SU-DHL-6 (cell line): ENCODE measurements around the gene PMVK.

ENCODE experiments used
- H2AFZ ChIP-seq: fragments of 200-600 bp; sonication (generic); 2 replicates; pipeline ENCODE4 v1.6.1; 2014; ENCODE audit warnings: low read depth, mild to moderate bottlenecking, moderate library complexity, mixed read lengths, antibody characterized with exemption, low read length; ENCODE audit not compliant: severe bottlenecking
- H3F3A ChIP-seq: fragments of 200-600 bp; shearing (Covaris generic); 2 replicates; pipeline ENCODE4 v1.6.0; 2016; ENCODE audit warnings: antibody characterized with exemption, mild to moderate bottlenecking; ENCODE audit not compliant: insufficient read depth
- H3K27ac ChIP-seq: fragments of 200-600 bp; sonication (generic); 2 replicates; pipeline ENCODE4 v1.5.1; 2016; ENCODE audit warnings: low read depth, mild to moderate bottlenecking, low read length, moderate library complexity, mixed read lengths
- H3K27me3 ChIP-seq: fragments of 200-600 bp; sonication (generic), shearing (Covaris generic); 2 replicates; pipeline ENCODE4 v1.6.0; 2014; ENCODE audit warnings: mild to moderate bottlenecking, low read length
- H3K36me3 ChIP-seq: fragments of 200-600 bp; sonication (generic); 2 replicates; pipeline ENCODE4 v1.6.1; 2014; ENCODE audit warnings: mild to moderate bottlenecking, low read length, mixed read lengths
- H3K4me2 ChIP-seq: fragments of 300-600, 200-600 bp; shearing (Covaris generic), sonication (generic); 2 replicates; pipeline ENCODE4 v1.6.0; 2014; ENCODE audit warnings: low read length, low read depth, mild to moderate bottlenecking; ENCODE audit not compliant: poor library complexity, severe bottlenecking
- H3K4me3 ChIP-seq: fragments of 200-600 bp; sonication (generic); 2 replicates; pipeline ENCODE4 v1.5.1; 2014; ENCODE audit warnings: antibody characterized with exemption, low read length, mild to moderate bottlenecking, mixed read lengths; ENCODE audit not compliant: insufficient read depth, poor library complexity, severe bottlenecking
- H3K79me2 ChIP-seq: fragments of 200-600 bp; sonication (generic); 2 replicates; pipeline ENCODE4 v1.6.1; 2014; ENCODE audit warnings: mild to moderate bottlenecking, low read length, moderate library complexity; ENCODE audit not compliant: insufficient read depth
- H3K9ac ChIP-seq: fragments of 200-600 bp; sonication (generic); 2 replicates; pipeline ENCODE4 v1.7.0; 2014; ENCODE audit warnings: mild to moderate bottlenecking, low read length
- H3K9me2 ChIP-seq: fragments of 200-600 bp; sonication (generic); replicated peaks from 2 replicates; pipeline ENCODE4 v1.6.1; 2014; ENCODE audit warnings: low read length; ENCODE audit not compliant: insufficient read depth
- H3K9me3 ChIP-seq: fragments of 200-600 bp; sonication (generic); 2 replicates; pipeline ENCODE4 v1.6.1; 2014; ENCODE audit warnings: low read length, mixed read lengths; ENCODE audit not compliant: insufficient read depth
- H4K20me1 ChIP-seq: fragments of 200-600 bp; sonication (generic); 2 replicates; pipeline ENCODE4 v1.6.1; 2014; ENCODE audit warnings: low read depth, mild to moderate bottlenecking, antibody characterized with exemption, low read length, moderate library complexity, mixed read lengths
- EZH2phosphoT487 ChIP-seq: fragments of 200-600 bp; sonication (generic), shearing (Covaris generic); conservative IDR thresholded peaks from 2 replicates; pipeline ENCODE4 v1.6.1; 2018; ENCODE audit warnings: mild to moderate bottlenecking, antibody characterized with exemption, low read length, moderate library complexity, mixed read lengths
- TF ChIP-seq, protein P1 (sequence below): fragments of 200-600 bp; sonication (generic); IDR thresholded peaks from one replicate; pipeline ENCODE4 v1.5.1; 2017; ENCODE audit warnings: antibody characterized with exemption, mild to moderate bottlenecking, low read length, moderate library complexity; ENCODE audit not compliant: insufficient read depth, poor library complexity, severe bottlenecking

The PMVK gene

DNA sequence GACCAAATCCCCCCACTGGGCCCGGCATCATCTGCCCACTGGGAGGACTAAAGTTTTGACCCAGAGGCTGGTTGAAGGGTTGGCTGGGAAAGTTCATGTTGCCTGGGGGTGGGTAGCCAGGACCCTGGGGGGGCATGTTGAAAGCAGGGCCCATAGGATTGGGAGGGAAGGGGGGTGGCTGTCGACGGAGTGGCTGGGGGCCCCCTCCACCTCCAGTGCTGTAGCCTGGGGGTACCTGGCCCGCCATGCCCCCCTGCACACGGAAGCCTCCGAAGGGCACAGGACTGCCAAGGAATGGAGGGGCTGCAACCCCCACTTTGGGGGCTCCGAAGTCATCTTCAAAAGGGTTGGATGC lies 22.9 kb upstream of the PMVK start:
- H3K36me3 ChIP-seq, result peaks cover 3% of the 10 kb centered on the region; the same call in 1 of the 2 replicates

DNA sequence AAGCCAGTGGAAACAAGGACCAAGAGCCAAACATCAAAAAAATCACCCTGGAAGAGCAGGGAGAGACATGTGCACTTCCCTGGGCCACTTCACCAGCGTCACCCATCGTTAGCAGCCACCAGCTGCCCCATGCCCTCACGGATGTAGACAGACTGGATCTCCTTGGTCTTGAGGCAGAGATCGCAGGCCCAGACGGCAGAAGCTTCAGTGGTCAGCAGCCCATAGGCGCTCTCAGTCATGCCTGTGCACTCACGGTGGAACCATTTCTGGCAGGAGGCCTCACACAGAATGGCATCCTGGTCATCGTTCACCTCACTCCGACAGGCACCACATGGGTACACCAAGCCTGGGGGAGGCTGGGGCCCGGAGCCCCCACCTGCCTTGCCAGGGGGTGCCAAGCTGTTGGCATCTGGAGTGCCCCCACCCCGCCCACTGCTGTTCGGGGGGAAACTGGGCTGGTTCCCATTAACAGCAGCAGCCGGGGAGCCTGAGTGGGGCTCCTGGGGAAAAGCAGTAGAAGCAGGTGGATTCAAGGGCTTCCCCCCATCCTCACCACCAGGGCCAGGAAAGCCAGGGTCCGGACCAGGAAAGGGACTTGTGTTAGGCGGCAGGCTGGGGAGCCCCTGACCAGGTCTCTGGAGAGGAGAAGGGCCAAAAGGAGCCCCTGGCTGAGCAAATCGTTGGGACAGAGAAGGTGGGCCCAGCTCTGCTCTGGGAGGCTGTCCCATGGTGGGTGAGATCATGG lies 22.3 kb upstream of the PMVK start:
- Histone ChIP-seq H3K36me3 (peaks cover 3% of the 10 kb centered on the region; the same call in 1 of the 2 replicates), H3K9me3 (no peaks in the 10 kb centered on the region), H3K27ac (no peak overlapping the region), H3K9ac (no peak overlapping the region), H3K9me2 (no peaks in the 10 kb centered on the region), H3K4me3 (no peak overlapping the region), H3K27me3 (no peaks in the 10 kb centered on the region), H2AFZ (no peak overlapping the region), H4K20me1 (no peaks in the 10 kb centered on the region), H3K4me2 (no peak overlapping the region), H3K79me2 (peaks cover 12% of the 10 kb centered on the region), H3F3A (peaks cover 32% of the 10 kb centered on the region)
- TF ChIP-seq, protein P1, sequence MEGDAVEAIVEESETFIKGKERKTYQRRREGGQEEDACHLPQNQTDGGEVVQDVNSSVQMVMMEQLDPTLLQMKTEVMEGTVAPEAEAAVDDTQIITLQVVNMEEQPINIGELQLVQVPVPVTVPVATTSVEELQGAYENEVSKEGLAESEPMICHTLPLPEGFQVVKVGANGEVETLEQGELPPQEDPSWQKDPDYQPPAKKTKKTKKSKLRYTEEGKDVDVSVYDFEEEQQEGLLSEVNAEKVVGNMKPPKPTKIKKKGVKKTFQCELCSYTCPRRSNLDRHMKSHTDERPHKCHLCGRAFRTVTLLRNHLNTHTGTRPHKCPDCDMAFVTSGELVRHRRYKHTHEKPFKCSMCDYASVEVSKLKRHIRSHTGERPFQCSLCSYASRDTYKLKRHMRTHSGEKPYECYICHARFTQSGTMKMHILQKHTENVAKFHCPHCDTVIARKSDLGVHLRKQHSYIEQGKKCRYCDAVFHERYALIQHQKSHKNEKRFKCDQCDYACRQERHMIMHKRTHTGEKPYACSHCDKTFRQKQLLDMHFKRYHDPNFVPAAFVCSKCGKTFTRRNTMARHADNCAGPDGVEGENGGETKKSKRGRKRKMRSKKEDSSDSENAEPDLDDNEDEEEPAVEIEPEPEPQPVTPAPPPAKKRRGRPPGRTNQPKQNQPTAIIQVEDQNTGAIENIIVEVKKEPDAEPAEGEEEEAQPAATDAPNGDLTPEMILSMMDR, result no peak
- TF ChIP-seq EZH2phosphoT487, result no peak

More for the DNA sequence above, 22.9 kb upstream of the PMVK start:
- Histone ChIP-seq H3K79me2 (peaks cover 12% of the 10 kb centered on the region), H3F3A (peaks cover 37% of the 10 kb centered on the region), H3K27ac (no peak overlapping the region), H3K9me2 (no peaks in the 10 kb centered on the region), H3K4me3 (no peak overlapping the region), H3K4me2 (no peak overlapping the region), H3K27me3 (no peaks in the 10 kb centered on the region), H3K9me3 (no peaks in the 10 kb centered on the region), H2AFZ (no peak overlapping the region), H3K9ac (no peak overlapping the region), H4K20me1 (no peaks in the 10 kb centered on the region)
- TF ChIP-seq, protein P1, result no peak
- TF ChIP-seq EZH2phosphoT487, result no peak

DNA sequence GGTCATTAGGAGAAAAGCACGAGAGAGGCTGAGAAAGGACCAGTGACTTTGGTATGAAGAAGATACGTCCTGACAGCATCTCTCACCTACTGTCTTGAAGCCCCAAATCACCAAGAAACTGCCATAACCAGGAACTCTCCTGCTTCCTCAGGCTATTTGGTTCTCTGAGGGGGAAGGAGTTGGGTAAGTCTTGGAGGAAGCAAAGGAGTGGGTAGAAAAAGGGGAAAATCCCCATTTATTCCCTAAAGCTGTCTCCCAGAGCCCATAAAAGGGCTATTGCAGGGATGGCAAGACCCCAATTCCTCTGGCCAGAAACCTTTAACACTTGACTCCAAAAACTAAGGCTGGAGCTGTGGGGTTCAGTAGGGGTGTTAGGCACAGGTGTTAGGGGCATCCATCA lies 21.5 kb upstream of the PMVK start:
- Histone ChIP-seq H3K9me3 (no peaks in the 10 kb centered on the region), H3K27me3 (no peaks in the 10 kb centered on the region), H3K4me3 (no peak overlapping the region), H2AFZ (no peak overlapping the region), H3K36me3 (no peaks in the 10 kb centered on the region), H3K79me2 (peaks cover 12% of the 10 kb centered on the region), H3K9ac (no peak overlapping the region), H3K9me2 (no peaks in the 10 kb centered on the region), H4K20me1 (no peaks in the 10 kb centered on the region), H3K4me2 (no peak overlapping the region), H3F3A (peaks cover 29% of the 10 kb centered on the region), H3K27ac (no peak overlapping the region)
- no peak for TF ChIP-seq EZH2phosphoT487
- TF ChIP-seq, protein P1, result no peak
